GM12874 (cell line): ENCODE measurements around the gene TUBB4B.

Source experiments
- TF ChIP-seq, protein P1 (sequence below): IDR thresholded peaks from 2 replicates; pipeline ENCODE4 v1.5.1; 2011; ENCODE audit warnings: low read depth, mild to moderate bottlenecking, control low read depth, low read length, moderate library complexity; ENCODE audit not compliant: insufficient read depth

Gene TUBB4B

GRCh38 chr9:137228968-137229896 lies 11.9 kb upstream of the TUBB4B start:
- TF ChIP-seq, protein P1, sequence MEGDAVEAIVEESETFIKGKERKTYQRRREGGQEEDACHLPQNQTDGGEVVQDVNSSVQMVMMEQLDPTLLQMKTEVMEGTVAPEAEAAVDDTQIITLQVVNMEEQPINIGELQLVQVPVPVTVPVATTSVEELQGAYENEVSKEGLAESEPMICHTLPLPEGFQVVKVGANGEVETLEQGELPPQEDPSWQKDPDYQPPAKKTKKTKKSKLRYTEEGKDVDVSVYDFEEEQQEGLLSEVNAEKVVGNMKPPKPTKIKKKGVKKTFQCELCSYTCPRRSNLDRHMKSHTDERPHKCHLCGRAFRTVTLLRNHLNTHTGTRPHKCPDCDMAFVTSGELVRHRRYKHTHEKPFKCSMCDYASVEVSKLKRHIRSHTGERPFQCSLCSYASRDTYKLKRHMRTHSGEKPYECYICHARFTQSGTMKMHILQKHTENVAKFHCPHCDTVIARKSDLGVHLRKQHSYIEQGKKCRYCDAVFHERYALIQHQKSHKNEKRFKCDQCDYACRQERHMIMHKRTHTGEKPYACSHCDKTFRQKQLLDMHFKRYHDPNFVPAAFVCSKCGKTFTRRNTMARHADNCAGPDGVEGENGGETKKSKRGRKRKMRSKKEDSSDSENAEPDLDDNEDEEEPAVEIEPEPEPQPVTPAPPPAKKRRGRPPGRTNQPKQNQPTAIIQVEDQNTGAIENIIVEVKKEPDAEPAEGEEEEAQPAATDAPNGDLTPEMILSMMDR = no peak

- TF ChIP-seq, protein P1 = no peak
Measured at GRCh38 chr9:137229903-137230704, 11.0 kb upstream of the TUBB4B start.

GRCh38 chr9:137230705-137231371 lies 10.2 kb upstream of the TUBB4B start, which contains the start of gene SLC34A3:
SLC34A3 (plus strand) TSS chr9:137230901; CDS start chr9:137231703, 802 bp downstream.
- TF ChIP-seq, protein P1 = no peak

- TF ChIP-seq, protein P1 = no peak
Measured at GRCh38 chr9:137231372-137232039, 9.6 kb upstream of the TUBB4B start.

- TF ChIP-seq, protein P1 = no peak
Measured at GRCh38 chr9:137232101-137232500, 9.0 kb upstream of the TUBB4B start.

DNA sequence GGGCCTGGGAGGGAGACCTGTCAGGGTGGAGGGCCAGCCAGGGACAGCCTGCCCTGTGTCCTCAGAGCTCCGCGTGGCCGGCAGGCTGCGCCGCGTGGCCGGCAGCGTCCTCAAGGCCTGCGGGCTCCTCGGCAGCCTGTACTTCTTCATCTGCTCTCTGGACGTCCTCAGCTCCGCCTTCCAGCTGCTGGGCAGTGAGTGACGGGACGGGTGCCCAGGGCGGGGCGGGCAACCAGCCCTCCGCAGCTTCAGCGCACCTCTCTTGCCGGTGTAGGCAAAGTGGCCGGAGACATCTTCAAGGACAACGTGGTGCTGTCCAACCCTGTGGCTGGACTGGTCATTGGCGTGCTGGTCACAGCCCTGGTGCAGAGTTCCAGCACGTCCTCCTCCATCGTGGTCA lies 8.6 kb upstream of the TUBB4B start:
- TF ChIP-seq, protein P1 = no peak
